Neural cell (in vitro differentiated cells): ENCODE data around the gene INTS11.
A peak's percentile ranks its signal among the peaks of the same experiment; 100 is the strongest.

Experiments
- CTCF ChIP-seq: fragments of 450-650 bp; IDR thresholded peaks from 2 replicates; pipeline ENCODE4 v1.5.1; 2014; ENCODE audit warnings: antibody characterized with exemption, mild to moderate bottlenecking, moderate library complexity; ENCODE audit not compliant: poor library complexity, severe bottlenecking
- EP300 ChIP-seq: fragments of 450-650 bp; conservative IDR thresholded peaks from 2 replicates; pipeline ENCODE4 v1.6.1; 2014; ENCODE audit warnings: antibody characterized with exemption, mild to moderate bottlenecking, moderate library complexity; ENCODE audit not compliant: poor library complexity, severe bottlenecking
- EZH2 ChIP-seq: fragments of 200-600, 300-800 bp; shearing (Covaris generic), sonication (generic); IDR thresholded peaks from 2 replicates; pipeline ENCODE4 v1.6.1; 2014; ENCODE audit warnings: antibody characterized with exemption, low read length, borderline replicate concordance, mild to moderate bottlenecking; ENCODE audit not compliant: insufficient read depth, poor library complexity, severe bottlenecking
- MXI1 ChIP-seq: fragments of 450-650 bp; conservative IDR thresholded peaks from 2 replicates; pipeline ENCODE4 v1.6.1; 2014; ENCODE audit warnings: antibody characterized with exemption, mild to moderate bottlenecking; ENCODE audit not compliant: poor library complexity, severe bottlenecking
- POLR2AphosphoS5 ChIP-seq: IDR thresholded peaks from 2 replicates; pipeline ENCODE4 v1.6.1; 2012
- RAD21 ChIP-seq: fragments of 450-650 bp; conservative IDR thresholded peaks from 2 replicates; pipeline ENCODE4 v1.6.1; 2014; ENCODE audit warnings: antibody characterized with exemption, mild to moderate bottlenecking, moderate library complexity
- REST ChIP-seq: IDR thresholded peaks from 2 replicates; pipeline ENCODE4 v1.6.1; 2012; ENCODE audit warnings: borderline replicate concordance
- SMC3 ChIP-seq: fragments of 450-650 bp; conservative IDR thresholded peaks from 2 replicates; pipeline ENCODE4 v1.6.1; 2014; ENCODE audit warnings: antibody characterized with exemption, mild to moderate bottlenecking, moderate library complexity; ENCODE audit not compliant: poor library complexity
- TAF1 ChIP-seq: IDR thresholded peaks from 2 replicates; pipeline ENCODE4 v1.6.1; 2012; ENCODE audit warnings: low read depth

GRCh38 chr1:1354271-1355247 lies 30.1 kb upstream of the INTS11 start:
- TF ChIP-seq EP300 = no peak
- TF ChIP-seq CTCF = no peak
- peak; percentile 17 for TF ChIP-seq MXI1
- TF ChIP-seq POLR2AphosphoS5 = no peak
- no peak for TF ChIP-seq EZH2
- TF ChIP-seq SMC3 = no peak
- TF ChIP-seq TAF1 = no peak
- TF ChIP-seq REST = no peak
- TF ChIP-seq RAD21 = no peak
